IMR-90 (cell line): ENCODE results near the gene TSPAN3. TPM values are rescaled to one million over a fixed set of nuclear protein-coding genes. Genes with fewer than 3 reads are reported as not detected.

ENCODE experiments used
- ATAC-seq: fragments of 200-7000 bp; cut with Tn5 transposase; 2 replicates; pipeline ENCODE4 v1.9.1; 2020; ENCODE audit warnings: low read depth, mild to moderate bottlenecking, moderate library complexity
- BruUV-seq: library from RNA; stranded (reverse); fragments of 400-500 nt; replicated peaks from 2 replicates; lab custom pipeline; 2021; lab: Mats Ljungman, UMichigan
- CTCF ChIA-PET: fragments of 300-600 bp; formaldehyde crosslinking; extraction: SDS; loops from one replicate; lab custom pipeline; 2021; ENCODE audit warnings: antibody characterized with exemption; lab: Yijun Ruan, JAX
- POLR2A ChIA-PET: fragments of 300-600 bp; sonication (Branson Sonifier 250); formaldehyde crosslinking; loops from one replicate; lab custom pipeline; 2022; ENCODE audit warnings: antibody characterized with exemption; ENCODE audit not compliant: unreplicated experiment; lab: Charles Lee
- DNase-seq: peaks from one replicate; pipeline ENCODE4 v3.0.0; 2013
- H2AFZ ChIP-seq: replicated peaks from 2 replicates; pipeline ENCODE3; 2013; ENCODE audit warnings: low read length, mild to moderate bottlenecking; ENCODE audit not compliant: poor library complexity
- H2AK5ac ChIP-seq: 2 replicates; pipeline ENCODE4 v1.6.1; 2013; ENCODE audit warnings: low read depth, low read length, inconsistent platforms
- H2AK9ac ChIP-seq: replicated peaks from 2 replicates; pipeline ENCODE3; 2013; ENCODE audit warnings: mild to moderate bottlenecking, low read depth, low read length, moderate library complexity; ENCODE audit not compliant: poor library complexity
- H2BK120ac ChIP-seq: 2 replicates; pipeline ENCODE4 v1.6.1; 2013; ENCODE audit warnings: low read depth, low read length, inconsistent platforms
- H2BK15ac ChIP-seq: 3 replicates; pipeline ENCODE4 v1.6.1; 2013; ENCODE audit warnings: low read depth, low read length, inconsistent platforms
- H2BK20ac ChIP-seq: 2 replicates; pipeline ENCODE4 v1.6.1; 2013; ENCODE audit warnings: low read depth, mild to moderate bottlenecking, inconsistent platforms, low read length, moderate library complexity
- H2BK5ac ChIP-seq: 2 replicates; pipeline ENCODE4 v1.6.1; 2013; ENCODE audit warnings: mild to moderate bottlenecking, low read depth, low read length, inconsistent platforms; ENCODE audit not compliant: poor library complexity, severe bottlenecking
- H3K14ac ChIP-seq: replicated peaks from 2 replicates; pipeline ENCODE4 v1.6.1; 2013; ENCODE audit warnings: low read depth, low read length, inconsistent platforms
- H3K18ac ChIP-seq: 2 replicates; pipeline ENCODE4 v1.6.1; 2013; ENCODE audit warnings: low read depth, low read length, control low read depth
- H3K23ac ChIP-seq: 2 replicates; pipeline ENCODE4 v1.6.1; 2013; ENCODE audit warnings: low read depth, low read length, inconsistent platforms
- H3K27ac ChIP-seq: 2 replicates; pipeline ENCODE4 v1.5.1; 2013; ENCODE audit warnings: mild to moderate bottlenecking, control low read depth, low read length; ENCODE audit not compliant: insufficient read depth
- H3K27me3 ChIP-seq: 2 replicates; pipeline ENCODE4 v1.6.1; 2013; ENCODE audit warnings: low read length; ENCODE audit not compliant: control insufficient read depth, insufficient read depth
- H3K36me3 ChIP-seq: 2 replicates; pipeline ENCODE4 v1.6.1; 2013; ENCODE audit warnings: low read length, mixed read lengths; ENCODE audit not compliant: control insufficient read depth, insufficient read depth
- H3K4ac ChIP-seq: 2 replicates; pipeline ENCODE4 v1.6.1; 2013; ENCODE audit warnings: low read depth, low read length, inconsistent platforms
- H3K4me1 ChIP-seq: 2 replicates; pipeline ENCODE4 v1.6.1; 2013; ENCODE audit warnings: low read length, mixed read lengths; ENCODE audit not compliant: control insufficient read depth, insufficient read depth
- H3K4me2 ChIP-seq: 2 replicates; pipeline ENCODE4 v1.6.1; 2013; ENCODE audit warnings: low read depth, mild to moderate bottlenecking, control low read depth, low read length, moderate library complexity
- H3K4me3 ChIP-seq: 2 replicates; pipeline ENCODE4 v1.5.1; 2013; ENCODE audit warnings: low read depth, mild to moderate bottlenecking, control low read depth, low read length, moderate library complexity; ENCODE audit not compliant: insufficient read depth
- H3K56ac ChIP-seq: 2 replicates; pipeline ENCODE4 v1.6.1; 2013; ENCODE audit warnings: low read length, inconsistent platforms; ENCODE audit not compliant: insufficient read depth; ENCODE audit errors: extremely low read depth
- H3K79me1 ChIP-seq, 2 experiments: 2 replicates each; pipeline ENCODE4 v1.6.1; 2013; ENCODE audit warnings: low read length in 2 of 2, inconsistent platforms in 1 of 2, low read depth in 1 of 2
- H3K9ac ChIP-seq: 2 replicates; pipeline ENCODE4 v1.6.1; 2013; ENCODE audit warnings: low read depth, low read length, control low read depth
- H3K9me1 ChIP-seq: 2 replicates; pipeline ENCODE4 v1.6.1; 2013; ENCODE audit warnings: low read length, inconsistent platforms; ENCODE audit not compliant: insufficient read depth
- H3K9me3 ChIP-seq: 2 replicates; pipeline ENCODE4 v1.6.1; 2013; ENCODE audit warnings: low read length; ENCODE audit not compliant: control insufficient read depth, insufficient read depth
- H4K20me1 ChIP-seq: 2 replicates; pipeline ENCODE4 v1.6.1; 2013; ENCODE audit warnings: low read length, inconsistent platforms; ENCODE audit not compliant: insufficient read depth
- H4K5ac ChIP-seq: 2 replicates; pipeline ENCODE4 v1.6.1; 2013; ENCODE audit warnings: mild to moderate bottlenecking, low read depth, low read length, control low read depth
- H4K8ac ChIP-seq, 2 experiments: 2 replicates each; pipeline ENCODE4 v1.6.1; 2013; ENCODE audit warnings: low read depth in 2 of 2, low read length in 2 of 2, control low read depth in 1 of 2, inconsistent platforms in 1 of 2
- H4K91ac ChIP-seq: 2 replicates; pipeline ENCODE4 v1.6.1; 2013; ENCODE audit warnings: low read depth, low read length, inconsistent platforms; ENCODE audit not compliant: insufficient read depth
- BHLHE40 ChIP-seq: fragments of 150-350 bp; IDR thresholded peaks from 2 replicates; pipeline ENCODE4 v1.6.1; 2016; ENCODE audit warnings: mild to moderate bottlenecking, low read depth, low read length
- CEBPB ChIP-seq: IDR thresholded peaks from 2 replicates; pipeline ENCODE4 v1.6.1; 2012; ENCODE audit warnings: low read depth, low read length, improper control_type of control experiment
- CHD1 ChIP-seq: IDR thresholded peaks from 2 replicates; pipeline ENCODE4 v1.6.1; 2012; ENCODE audit warnings: low read depth, low read length, improper control_type of control experiment
- ELK1 ChIP-seq: fragments of 150-350 bp; IDR thresholded peaks from 2 replicates; pipeline ENCODE4 v1.6.1; 2016; ENCODE audit warnings: low read depth, mild to moderate bottlenecking, low read length, moderate library complexity, borderline replicate concordance
- FOS ChIP-seq: fragments of 150-350 bp; IDR thresholded peaks from 2 replicates; pipeline ENCODE4 v1.6.1; 2016; ENCODE audit warnings: low read depth, low read length
- MAFK ChIP-seq: IDR thresholded peaks from 2 replicates; pipeline ENCODE4 v1.6.1; 2012; ENCODE audit warnings: low read depth, low read length, improper control_type of control experiment
- MAZ ChIP-seq: IDR thresholded peaks from 2 replicates; pipeline ENCODE4 v1.6.1; 2012; ENCODE audit warnings: low read depth, mild to moderate bottlenecking, low read length, improper control_type of control experiment, moderate library complexity, borderline replicate concordance
- MXI1 ChIP-seq: IDR thresholded peaks from 2 replicates; pipeline ENCODE4 v1.6.1; 2012; ENCODE audit warnings: low read depth, mild to moderate bottlenecking, low read length, moderate library complexity, borderline replicate concordance
- NFE2L2 ChIP-seq: fragments of 150-350 bp; IDR thresholded peaks from 2 replicates; pipeline ENCODE4 v1.6.1; 2016; ENCODE audit warnings: low read depth, mild to moderate bottlenecking, low read length
- RCOR1 ChIP-seq: IDR thresholded peaks from 2 replicates; pipeline ENCODE4 v1.6.1; 2012; ENCODE audit warnings: mild to moderate bottlenecking, low read length, improper control_type of control experiment; ENCODE audit not compliant: insufficient replicate concordance
- RFX5 ChIP-seq: IDR thresholded peaks from 2 replicates; pipeline ENCODE4 v1.8.0; 2012; ENCODE audit warnings: low read depth, mild to moderate bottlenecking, low read length, moderate library complexity
- SMC3 ChIP-seq: fragments of 150-350 bp; IDR thresholded peaks from 2 replicates; pipeline ENCODE4 v1.6.1; 2016; ENCODE audit warnings: low read depth, mild to moderate bottlenecking, antibody characterized with exemption, low read length, moderate library complexity
- WGBS, 2 experiments: methylation state at CpG; one replicate each; pipeline versions ENCODE4 v1.1.5 to v1.1.7; 2013; ENCODE audit warnings: missing lambda C conversion rate in 2 of 2; ENCODE audit not compliant: insufficient read length in 1 of 2; ENCODE audit errors: extremely low coverage in 2 of 2; 5-methylcytosine and 5-hydroxymethylcytosine counted together
- dilution Hi-C: fragments of 300-500 bp; cut with HindIII; formaldehyde crosslinking; loops from one replicate; pipeline ENCODE4 v1.14.3; 2018; ENCODE audit warnings: low sequenced_read_pairs; ENCODE audit not compliant: unreplicated experiment
- in situ Hi-C: fragments of 300-500 bp; cut with MboI; formaldehyde crosslinking; loops from 3 replicates; pipeline ENCODE4 v1.14.3; 2019; ENCODE audit warnings: low sequenced_read_pairs, inconsistent platforms, mixed read lengths
- intact Hi-C: fragments of 100-400 bp; cut with micrococcal nuclease; formaldehyde crosslinking; loops from 2 replicates; pipeline ENCODE4 v1.10.0; 2022
- polyA plus RNA-seq, 3 experiments: library from polyadenylated mRNA; depleted of rRNA; stranded (reverse); fragments of >200 nt; gene quantifications; 2 replicates each; pipeline ENCODE4 v1.2.3, GENCODE V29; 2012; ENCODE audit warnings: low replicate concordance in 1 of 3
- total RNA-seq: library from RNA; depleted of rRNA; stranded (reverse); fragments of >200 nt; gene quantifications from 2 replicates; pipeline ENCODE4 v1.2.3, GENCODE V29; 2012
- TF ChIP-seq, protein P1 (sequence below): conservative IDR thresholded peaks from 2 replicates; pipeline ENCODE4 v1.5.1; 2012; ENCODE audit warnings: mild to moderate bottlenecking, low read depth, low read length, improper control_type of control experiment
- TF ChIP-seq, protein P2 (sequence below): fragments of 150-350 bp; IDR thresholded peaks from 2 replicates; pipeline ENCODE4 v1.6.1; 2017; ENCODE audit warnings: mild to moderate bottlenecking, antibody characterized with exemption, low read length, low read depth

The TSPAN3 gene
- total and polyA plus RNA-seq, 2 of the 4 experiments (the other 2 are of a cell fraction), result 270 to 295 TPM

- no peak overlapping the region for H4K8ac ChIP-seq
- peaks cover 14% of the 10 kb centered on the region for H3K9me1 ChIP-seq
- H3K4ac ChIP-seq, result no peak overlapping the region
- no peaks in the 10 kb centered on the region for H3K79me1 ChIP-seq
- BruUV-seq, result no TSS peak
- H3K4me2 ChIP-seq, result no peak overlapping the region
- DNase-seq, result no peak
- intact Hi-C loops (no loop called here), in situ Hi-C loops (no loop called here), dilution Hi-C loops (no loop called here)
- H3K36me3 ChIP-seq, result no peaks in the 10 kb centered on the region
- no peak overlapping the region for H2BK5ac ChIP-seq
- no peak for ATAC-seq
- H3K14ac ChIP-seq, result no peak overlapping the region
- H3K4me3 ChIP-seq, result no peak overlapping the region
- H3K9me3 ChIP-seq, result no peaks in the 10 kb centered on the region
- H3K27me3 ChIP-seq, result peaks cover 12% of the 10 kb centered on the region
- H3K9ac ChIP-seq, result no peak overlapping the region
- no peak overlapping the region for H2BK20ac ChIP-seq
- H3K18ac ChIP-seq, result no peak overlapping the region
- no peak overlapping the region for H3K56ac ChIP-seq
- H4K91ac ChIP-seq, result no peak overlapping the region
- 87% methylated on average over 10 of the region's 20 CpGs; no CpG with 5 or more reads in 1 of the 2 experiments for WGBS, 2 experiments
- no peak overlapping the region for H4K5ac ChIP-seq
- H2BK120ac ChIP-seq, result no peak overlapping the region
- peaks cover 12% of the 10 kb centered on the region for H3K4me1 ChIP-seq
- H3K27ac ChIP-seq, result no peak overlapping the region
- H4K20me1 ChIP-seq, result no peaks in the 10 kb centered on the region
- CTCF ChIA-PET, result no interaction called here
- no peak overlapping the region for H2BK15ac ChIP-seq
- no peak overlapping the region for H3K23ac ChIP-seq
- no peak overlapping the region for H2AK9ac ChIP-seq
- POLR2A ChIA-PET, result no interaction called here
- no peak overlapping the region for H2AK5ac ChIP-seq
- peak overlapping the region; percentile 36 for H2AFZ ChIP-seq
- TF ChIP-seq RFX5 (no peak), MAFK (no peak), NFE2L2 (no peak), BHLHE40 (no peak), MXI1 (no peak), CHD1 (no peak), RCOR1 (no peak), MAZ (no peak), ELK1 (no peak), SMC3 (no peak), FOS (no peak), CEBPB (no peak)
- TF ChIP-seq, protein P1, sequence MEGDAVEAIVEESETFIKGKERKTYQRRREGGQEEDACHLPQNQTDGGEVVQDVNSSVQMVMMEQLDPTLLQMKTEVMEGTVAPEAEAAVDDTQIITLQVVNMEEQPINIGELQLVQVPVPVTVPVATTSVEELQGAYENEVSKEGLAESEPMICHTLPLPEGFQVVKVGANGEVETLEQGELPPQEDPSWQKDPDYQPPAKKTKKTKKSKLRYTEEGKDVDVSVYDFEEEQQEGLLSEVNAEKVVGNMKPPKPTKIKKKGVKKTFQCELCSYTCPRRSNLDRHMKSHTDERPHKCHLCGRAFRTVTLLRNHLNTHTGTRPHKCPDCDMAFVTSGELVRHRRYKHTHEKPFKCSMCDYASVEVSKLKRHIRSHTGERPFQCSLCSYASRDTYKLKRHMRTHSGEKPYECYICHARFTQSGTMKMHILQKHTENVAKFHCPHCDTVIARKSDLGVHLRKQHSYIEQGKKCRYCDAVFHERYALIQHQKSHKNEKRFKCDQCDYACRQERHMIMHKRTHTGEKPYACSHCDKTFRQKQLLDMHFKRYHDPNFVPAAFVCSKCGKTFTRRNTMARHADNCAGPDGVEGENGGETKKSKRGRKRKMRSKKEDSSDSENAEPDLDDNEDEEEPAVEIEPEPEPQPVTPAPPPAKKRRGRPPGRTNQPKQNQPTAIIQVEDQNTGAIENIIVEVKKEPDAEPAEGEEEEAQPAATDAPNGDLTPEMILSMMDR, result no peak
- TF ChIP-seq, protein P2, sequence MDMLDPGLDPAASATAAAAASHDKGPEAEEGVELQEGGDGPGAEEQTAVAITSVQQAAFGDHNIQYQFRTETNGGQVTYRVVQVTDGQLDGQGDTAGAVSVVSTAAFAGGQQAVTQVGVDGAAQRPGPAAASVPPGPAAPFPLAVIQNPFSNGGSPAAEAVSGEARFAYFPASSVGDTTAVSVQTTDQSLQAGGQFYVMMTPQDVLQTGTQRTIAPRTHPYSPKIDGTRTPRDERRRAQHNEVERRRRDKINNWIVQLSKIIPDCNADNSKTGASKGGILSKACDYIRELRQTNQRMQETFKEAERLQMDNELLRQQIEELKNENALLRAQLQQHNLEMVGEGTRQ, result no peak
Observed at GRCh38 chr15:77017761-77018720, 52.9 kb downstream of the TSPAN3 start.
